Measurements from ENCODE around the gene HAAO. TPM values are rescaled to one million over a fixed set of nuclear protein-coding genes. Genes with fewer than 3 reads are reported as not detected.

Gene HAAO
- not detected for total RNA-seq

GRCh38 chr2:42792583-42793333 is at the start of gene HAAO:
HAAO (minus strand) TSS chr2:42792583; CDS start chr2:42792536, 47 bp downstream.

GRCh38 chr2:42764096-42764495 is 28.3 kb downstream of the HAAO start, which contains the start of gene OXER1:
OXER1 (minus strand) TSS chr2:42764135; CDS start chr2:42764062, 73 bp downstream.

Other genes starting within 250 kb of the HAAO start
- 10 to 100 TPM; 28.8 to 29.9 TPM for gene MTA3, start 224.0 kb downstream of the HAAO start, total RNA-seq
- gene OXER1, start 28.4 kb downstream of the HAAO start, total RNA-seq: not detected